Naive thymus-derived CD4-positive, alpha-beta T cell (primary cell): ENCODE measurements around the gene IQCN. TPM values are rescaled to one million over a fixed set of nuclear protein-coding genes. Genes with fewer than 3 reads are reported as not detected.

Source experiments
- ATAC-seq: fragments of 150-1000 bp; cut with Tn5 transposase; 2 replicates; pipeline ENCODE4 v1.10.0; 2021; ENCODE audit warnings: mild to moderate bottlenecking, moderate library complexity
- CTCF ChIA-PET: fragments of 350-600 bp; sonication (Branson Sonifier 250); formaldehyde crosslinking; loops from one replicate; lab custom pipeline; 2021; ENCODE audit warnings: antibody characterized with exemption; lab: Charles Lee
- POLR2A ChIA-PET: fragments of 350-600 bp; sonication (Branson Sonifier 250); formaldehyde crosslinking; loops from one replicate; lab custom pipeline; 2021; ENCODE audit warnings: antibody characterized with exemption, inconsistent platforms; lab: Charles Lee
- DNase-seq, 9 donors: peaks; one replicate each; pipeline versions ENCODE4 v3.0.0 to v3.0.0-alpha.2; 2020 to 2022; ENCODE audit warnings: mixed read lengths in 1 of 9
- H3K27ac ChIP-seq: one replicate; pipeline ENCODE4 v1.7.0; 2013; ENCODE audit warnings: mild to moderate bottlenecking, low read depth, low read length, moderate library complexity
- H3K27me3 ChIP-seq, 2 donors: one replicate each; pipeline ENCODE4 v1.7.0; 2013; ENCODE audit warnings: low read length in 2 of 2, mild to moderate bottlenecking in 2 of 2, moderate library complexity in 2 of 2; ENCODE audit not compliant: control insufficient read depth in 2 of 2, insufficient read depth in 2 of 2
- H3K36me3 ChIP-seq, 3 experiments: 1 replicate in 2 of 3; 2 replicates in 1 of 3; pipeline ENCODE4 v1.7.0; 2013; ENCODE audit warnings: low read length in 3 of 3, mild to moderate bottlenecking in 3 of 3, moderate library complexity in 1 of 3; ENCODE audit not compliant: insufficient read depth in 3 of 3, control insufficient read depth in 2 of 3
- H3K4me1 ChIP-seq, 2 donors: one replicate each; pipeline ENCODE4 v1.7.0; 2013; ENCODE audit warnings: low read length in 2 of 2, mild to moderate bottlenecking in 2 of 2, moderate library complexity in 1 of 2; ENCODE audit not compliant: control insufficient read depth in 2 of 2, insufficient read depth in 2 of 2
- H3K4me3 ChIP-seq: 2 replicates; pipeline ENCODE4 v1.7.0; 2013; ENCODE audit warnings: mild to moderate bottlenecking, low read length
- H3K9me3 ChIP-seq, 3 experiments: 1 replicate in 2 of 3; 2 replicates in 1 of 3; pipeline ENCODE4 v1.7.0; 2013; ENCODE audit warnings: low read length in 3 of 3; ENCODE audit not compliant: control insufficient read depth in 2 of 3
- H3K27ac Mint-ChIP-seq, 9 donors: one replicate each; pipeline ENCODE4 v1.8.0; 2020 to 2022; ENCODE audit warnings: mixed read lengths in 9 of 9, mild to moderate bottlenecking in 8 of 9, moderate library complexity in 5 of 9, inconsistent platforms in 2 of 9
- H3K27me3 Mint-ChIP-seq, 5 donors: one replicate each; pipeline ENCODE4 v1.8.0; 2021 to 2022; ENCODE audit warnings: mixed read lengths in 5 of 5, mild to moderate bottlenecking in 1 of 5
- H3K36me3 Mint-ChIP-seq, 5 donors: one replicate each; pipeline ENCODE4 v1.8.0; 2020 to 2022; ENCODE audit warnings: mixed read lengths in 5 of 5, mild to moderate bottlenecking in 3 of 5, inconsistent platforms in 1 of 5
- H3K4me1 Mint-ChIP-seq, 7 donors: one replicate each; pipeline ENCODE4 v1.8.0; 2020 to 2022; ENCODE audit warnings: mixed read lengths in 7 of 7, mild to moderate bottlenecking in 3 of 7, inconsistent platforms in 1 of 7
- H3K4me3 Mint-ChIP-seq, 10 donors: one replicate each; pipeline ENCODE4 v1.8.0; 2020 to 2022; ENCODE audit warnings: mild to moderate bottlenecking in 10 of 10, mixed read lengths in 10 of 10, moderate library complexity in 6 of 10, inconsistent platforms in 2 of 10
- H3K9me3 Mint-ChIP-seq, 11 donors: one replicate each; pipeline ENCODE4 v1.8.0; 2020 to 2022; ENCODE audit warnings: mixed read lengths in 11 of 11, mild to moderate bottlenecking in 4 of 11, inconsistent platforms in 1 of 11, moderate library complexity in 1 of 11
- intact Hi-C, 2 donors: fragments of 100-400 bp; cut with micrococcal nuclease; formaldehyde crosslinking; loops; one replicate each; pipeline ENCODE4 v1.15.1; 2023
- polyA plus RNA-seq, 2 donors: library from polyadenylated mRNA; unstranded; fragments of 300-500 nt; fragmentation: Illumina TruSeq; gene quantifications; one replicate each; pipeline ENCODE4 v1.2.3, GENCODE V29; 2021
- total RNA-seq, 6 experiments: library from RNA in 5 of 6; stranded (reverse) in 5 of 6; gene quantifications; 1 replicate in 5 of 6; 2 replicates in 1 of 6; pipeline ENCODE4 v1.2.3 and lab custom pipeline; 2021 to 2026

Gene IQCN
- total RNA-seq (10 to 100 TPM in 2 of 5 experiments, 1 to 10 TPM in 3; 4.7 to 28.3 (median 9.1) TPM), polyA plus RNA-seq (under 1 TPM; 0.19 to 0.24 TPM), total RNA-seq (lab: John Stamatoyannopoulos, UW) (66.6 reads per million, percentile 77 among the genes with 10 or more reads in this experiment)

GRCh38 chr19:18274219-18274780 is at the start of gene IQCN:
Gene IQCN (minus strand): TSS chr19:18274452. CDS start chr19:18269478, 4,974 bp downstream.
- H3K4me3 ChIP-seq: no peak within 1 kb of the TSS
- peaks cover 15 to 48% (median 32%) of the 10 kb centered on the region in 7 donors for H3K4me1 Mint-ChIP-seq
- H3K27me3 Mint-ChIP-seq: peaks cover 0 to under 1% (median 0%) of the 10 kb centered on the region in 5 donors
- ATAC-seq (peak; percentile 31), DNase-seq (peak in 5 of 9 donors; percentile 43 to 70 (median 59))
- H3K9me3 ChIP-seq: no peaks in the 10 kb centered on the region
- intact Hi-C loops: loop anchor here in 1 of 2 donors (5.0 kb wide), 1 partner anchor 138 kb away; no protein-coding TSS in a partner anchor
- H3K4me1 ChIP-seq: peaks cover 12 to 46% of the 10 kb centered on the region in 2 donors
- H3K27ac ChIP-seq: no peak within 1 kb of the TSS
- ChIA-PET POLR2A (interaction anchor here (10.5 kb wide), 1 partner anchor 49 kb away, joined by 757 read pairs; the partner anchor contains the start of gene LSM4), CTCF (interaction anchor here (1.0 kb wide), 2 partner anchors 72 to 115 kb away, joined by 3 read pairs; no protein-coding TSS in a partner anchor)
- peaks cover 0 to 64% (median 0%) of the 10 kb centered on the region in 11 donors for H3K9me3 Mint-ChIP-seq
- peak within 1 kb of the TSS in 8 of 10 donors; percentile 45 to 73 (median 56) for H3K4me3 Mint-ChIP-seq
- H3K27ac Mint-ChIP-seq: peak within 1 kb of the TSS in 7 of 9 donors; percentile 43 to 87 (median 81)
- no peaks in the 10 kb centered on the region for H3K27me3 ChIP-seq
- H3K36me3 ChIP-seq: peaks cover 0 to 21% (median 8%) of the 10 kb centered on the region in 3 experiments
- H3K36me3 Mint-ChIP-seq: peaks cover 0 to 18% (median 6%) of the 10 kb centered on the region in 5 donors

- Histone ChIP-seq H3K9me3 (no peaks in the 10 kb centered on the region), H3K27ac (peak within 1 kb of the TSS; percentile 94), H3K4me1 (peaks cover 47 to 55% of the 10 kb centered on the region in 2 donors), H3K36me3 (no peaks in the 10 kb centered on the region), H3K27me3 (no peaks in the 10 kb centered on the region), H3K4me3 (peak within 1 kb of the TSS; percentile 86)
- peak; percentile 98 for ATAC-seq
- peak; percentile 95 to 100 (median 99) for DNase-seq
- CTCF ChIA-PET: interaction anchor here (0.5 to 3.7 kb wide), 6 partner anchors 18 to 1057 kb away, joined by 3 to 81 read pairs (median 3); partner anchors contain the start of gene JUND
- Mint-ChIP-seq H3K9me3 (no peaks in the 10 kb centered on the region), H3K27me3 (no peaks in the 10 kb centered on the region), H3K36me3 (peaks cover 0 to 24% (median 0%) of the 10 kb centered on the region in 5 donors), H3K4me1 (peaks cover 42 to 58% (median 51%) of the 10 kb centered on the region in 7 donors), H3K4me3 (peak within 1 kb of the TSS; percentile 80 to 88 (median 84)), H3K27ac (peak within 1 kb of the TSS; percentile 89 to 99 (median 95))
- intact Hi-C loops: loop anchor here (1.0 to 5.0 kb wide), 10 partner anchors 19 to 316 kb away; partner anchors contain the start of genes RAB3A (in 2 of the 2), ARRDC2 (in 1 of the 2), MPV17L2 (in 1 of the 2) and SSBP4 (in 1 of the 2)
- POLR2A ChIA-PET: interaction anchor here (0.6 to 19.6 kb wide), 13 partner anchors 9 to 596 kb away, joined by 3 to 757 read pairs (median 4); partner anchors contain the start of genes COPE, DDX49, IQCN and JUND
These were observed 48.7 kb upstream of the IQCN start, which contains the start of gene LSM4 for GRCh38 chr19:18322759-18323460. Gene LSM4 (minus strand): TSS chr19:18323076. CDS start chr19:18323020, 56 bp downstream.

DNA sequence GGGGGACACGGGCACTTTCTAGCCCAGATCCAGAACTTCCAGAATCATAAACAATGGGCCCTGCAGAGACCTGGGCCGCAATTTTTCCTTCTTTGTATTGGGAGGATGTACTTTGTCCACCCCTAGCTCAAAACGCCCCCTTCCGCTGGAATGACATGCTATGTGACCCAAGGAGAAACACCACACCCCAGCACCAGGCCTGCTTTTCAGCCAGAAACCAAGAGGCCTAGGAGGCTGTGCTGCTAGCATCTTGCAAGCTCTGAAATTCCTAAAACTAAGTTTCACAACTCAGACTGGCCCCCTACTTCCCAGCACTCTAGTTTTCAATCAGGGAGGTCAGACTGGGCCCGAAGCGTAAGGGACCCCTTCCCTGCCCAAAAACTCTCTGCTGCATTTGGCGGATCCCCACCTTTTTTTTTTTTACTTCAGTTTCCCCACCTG is 48.1 kb upstream of the IQCN start:
- H3K27ac Mint-ChIP-seq: peak overlapping the region; percentile 82 to 97 (median 94)
- Histone ChIP-seq H3K36me3 (no peaks in the 10 kb centered on the region), H3K27ac (peak overlapping the region; percentile 94), H3K4me3 (peak overlapping the region; percentile 86), H3K27me3 (no peaks in the 10 kb centered on the region), H3K4me1 (peaks cover 51 to 59% of the 10 kb centered on the region in 2 donors), H3K9me3 (no peaks in the 10 kb centered on the region)
- intact Hi-C loops: loop anchor here in 1 of 2 donors (5.0 kb wide), 2 partner anchors 95 to 315 kb away; partner anchors contain the start of genes ARRDC2 and SSBP4
- H3K27me3 Mint-ChIP-seq: no peaks in the 10 kb centered on the region
- DNase-seq (peak in 3 of 9 donors; percentile 14 to 58 (median 15)), ATAC-seq (no peak)
- H3K4me3 Mint-ChIP-seq: peak overlapping the region; percentile 80 to 88 (median 84)
- H3K36me3 Mint-ChIP-seq: peaks cover 0 to 24% (median 0%) of the 10 kb centered on the region in 5 donors
- ChIA-PET CTCF (interaction anchor here (0.5 to 3.7 kb wide), 10 partner anchors 16 to 1056 kb away, joined by 3 to 81 read pairs (median 3); partner anchors contain the start of gene JUND), POLR2A (interaction anchor here (0.6 to 19.6 kb wide), 16 partner anchors 10 to 597 kb away, joined by 3 to 757 read pairs (median 6); partner anchors contain the start of genes COPE, DDX49, IQCN and JUND)
- peaks cover 47 to 63% (median 57%) of the 10 kb centered on the region in 7 donors for H3K4me1 Mint-ChIP-seq
- no peaks in the 10 kb centered on the region for H3K9me3 Mint-ChIP-seq

- Mint-ChIP-seq H3K4me3 (peak overlapping the region; percentile 80 to 88 (median 84)), H3K9me3 (no peaks in the 10 kb centered on the region), H3K4me1 (peaks cover 47 to 63% (median 57%) of the 10 kb centered on the region in 7 donors), H3K27me3 (no peaks in the 10 kb centered on the region), H3K36me3 (peaks cover 0 to 24% (median 0%) of the 10 kb centered on the region in 5 donors), H3K27ac (peak overlapping the region; percentile 82 to 97 (median 94))
- H3K9me3 ChIP-seq: no peaks in the 10 kb centered on the region
- peaks cover 51 to 63% of the 10 kb centered on the region in 2 donors for H3K4me1 ChIP-seq
- POLR2A ChIA-PET: interaction anchor here (0.8 to 19.6 kb wide), 12 partner anchors 9 to 148 kb away, joined by 3 to 757 read pairs (median 8); partner anchors contain the start of genes IQCN and JUND
- H3K4me3 ChIP-seq: peak overlapping the region; percentile 86
- DNase-seq (peak in 2 of 9 donors; percentile 20 to 21), ATAC-seq (no peak)
- no peaks in the 10 kb centered on the region for H3K27me3 ChIP-seq
- H3K36me3 ChIP-seq: no peaks in the 10 kb centered on the region
- peak overlapping the region; percentile 94 for H3K27ac ChIP-seq
- intact Hi-C loops: loop anchor here in 1 of 2 donors (5.0 kb wide), 2 partner anchors 96 to 314 kb away; partner anchors contain the start of genes ARRDC2 and SSBP4
- CTCF ChIA-PET: interaction anchor here (0.6 to 3.7 kb wide), 6 partner anchors 15 to 129 kb away, joined by 3 to 81 read pairs (median 3); partner anchors contain the start of gene JUND
These were observed 47.5 kb upstream of the IQCN start for GRCh38 chr19:18321734-18322102.

DNA sequence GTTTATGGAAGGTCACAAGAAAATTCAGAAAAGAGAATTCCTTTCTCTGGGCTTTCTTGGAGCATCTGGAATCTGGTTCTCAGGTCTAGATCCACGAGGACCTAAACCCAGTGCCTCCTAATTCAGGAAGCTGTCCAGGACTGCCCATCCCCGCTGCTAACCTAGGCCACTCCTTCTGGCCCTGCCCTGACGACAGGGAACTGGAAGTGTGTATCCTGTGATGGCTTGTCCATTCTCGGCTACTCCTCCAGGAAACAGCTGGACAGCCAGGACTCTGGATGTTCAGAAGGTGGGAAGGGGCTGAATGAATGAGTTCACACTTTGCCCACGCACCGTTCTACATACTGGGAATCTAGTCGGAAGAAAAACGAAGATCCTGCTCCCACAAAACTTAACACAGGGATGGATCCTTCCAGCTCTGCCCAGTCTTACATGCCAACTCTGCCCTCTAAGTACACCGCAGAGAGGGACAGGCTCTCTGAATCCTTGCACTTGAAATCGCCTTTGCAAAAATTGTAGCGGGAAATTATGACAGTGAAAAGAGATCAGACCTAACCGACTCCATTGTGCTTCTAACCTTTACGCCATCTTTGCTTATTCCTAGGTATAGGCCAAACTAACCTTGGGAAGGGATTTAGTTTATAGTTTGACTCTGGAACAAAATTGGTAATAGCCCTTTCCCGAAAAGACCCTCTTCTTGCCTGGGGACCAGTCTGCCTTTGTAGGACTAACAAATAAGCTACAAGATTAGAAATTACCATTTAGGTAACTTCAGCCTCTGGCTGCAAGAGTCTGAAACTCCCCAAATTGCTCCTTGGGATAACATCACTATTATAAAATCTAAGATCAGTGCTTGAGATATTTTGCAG is 46.8 kb upstream of the IQCN start:
- intact Hi-C loops: loop anchor here in 1 of 2 donors (5.0 kb wide), 2 partner anchors 96 to 314 kb away; partner anchors contain the start of genes ARRDC2 and SSBP4
- Histone ChIP-seq H3K27ac (peak overlapping the region; percentile 94), H3K4me1 (peaks cover 51 to 63% of the 10 kb centered on the region in 2 donors), H3K36me3 (no peaks in the 10 kb centered on the region), H3K4me3 (peak overlapping the region; percentile 86), H3K9me3 (no peaks in the 10 kb centered on the region), H3K27me3 (no peaks in the 10 kb centered on the region)
- H3K36me3 Mint-ChIP-seq: peaks cover 0 to 24% (median 0%) of the 10 kb centered on the region in 5 donors
- H3K4me3 Mint-ChIP-seq: peak overlapping the region; percentile 80 to 88 (median 84)
- ChIA-PET CTCF (interaction anchor here (1.3 to 3.7 kb wide), 3 partner anchors 15 to 90 kb away, joined by 3 to 81 read pairs (median 3); partner anchors contain the start of gene JUND), POLR2A (interaction anchor here (0.7 to 19.6 kb wide), 13 partner anchors 7 to 116 kb away, joined by 3 to 757 read pairs (median 7); partner anchors contain the start of genes IQCN and JUND)
- ATAC-seq (no peak), DNase-seq (no peak)
- H3K9me3 Mint-ChIP-seq: no peaks in the 10 kb centered on the region
- H3K27ac Mint-ChIP-seq: peak overlapping the region; percentile 82 to 97 (median 94)
- H3K27me3 Mint-ChIP-seq: no peaks in the 10 kb centered on the region
- H3K4me1 Mint-ChIP-seq: peaks cover 47 to 67% (median 59%) of the 10 kb centered on the region in 7 donors
